DOHH2 (cell line): ENCODE data around the gene FLII.

Experiments used
- EZH2phosphoT487 ChIP-seq: fragments of 200-600 bp; sonication (generic); IDR thresholded peaks from 2 replicates; pipeline ENCODE4 v1.6.1; 2017; ENCODE audit warnings: borderline replicate concordance, mild to moderate bottlenecking, antibody characterized with exemption, low read length, moderate library complexity, mixed read lengths
- TF ChIP-seq, protein P1 (sequence below): fragments of 200-600 bp; sonication (generic); IDR thresholded peaks from one replicate; pipeline ENCODE4 v1.5.1; 2014; ENCODE audit warnings: antibody characterized with exemption, mild to moderate bottlenecking, low read depth, low read length; ENCODE audit not compliant: poor library complexity, severe bottlenecking

DNA sequence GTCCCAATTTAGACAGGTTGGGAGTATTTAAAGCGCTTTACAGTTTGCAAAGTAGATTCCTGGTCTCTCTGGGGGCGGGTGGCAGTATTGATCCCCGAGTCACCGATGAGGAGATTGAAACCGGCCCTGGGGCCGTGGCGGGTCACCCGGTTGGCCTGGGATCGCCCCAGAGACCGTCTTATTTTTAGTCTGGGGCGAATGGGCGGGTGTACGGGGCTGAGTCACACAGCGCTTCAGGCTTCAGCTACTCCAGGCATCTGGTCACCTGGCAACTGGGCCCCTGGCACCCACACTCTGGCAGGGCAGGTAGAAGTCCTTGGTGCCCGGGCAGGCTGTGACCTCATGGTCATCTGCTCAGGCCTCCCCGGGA lies 2.6 kb upstream of the FLII start:
- TF ChIP-seq, protein P1, sequence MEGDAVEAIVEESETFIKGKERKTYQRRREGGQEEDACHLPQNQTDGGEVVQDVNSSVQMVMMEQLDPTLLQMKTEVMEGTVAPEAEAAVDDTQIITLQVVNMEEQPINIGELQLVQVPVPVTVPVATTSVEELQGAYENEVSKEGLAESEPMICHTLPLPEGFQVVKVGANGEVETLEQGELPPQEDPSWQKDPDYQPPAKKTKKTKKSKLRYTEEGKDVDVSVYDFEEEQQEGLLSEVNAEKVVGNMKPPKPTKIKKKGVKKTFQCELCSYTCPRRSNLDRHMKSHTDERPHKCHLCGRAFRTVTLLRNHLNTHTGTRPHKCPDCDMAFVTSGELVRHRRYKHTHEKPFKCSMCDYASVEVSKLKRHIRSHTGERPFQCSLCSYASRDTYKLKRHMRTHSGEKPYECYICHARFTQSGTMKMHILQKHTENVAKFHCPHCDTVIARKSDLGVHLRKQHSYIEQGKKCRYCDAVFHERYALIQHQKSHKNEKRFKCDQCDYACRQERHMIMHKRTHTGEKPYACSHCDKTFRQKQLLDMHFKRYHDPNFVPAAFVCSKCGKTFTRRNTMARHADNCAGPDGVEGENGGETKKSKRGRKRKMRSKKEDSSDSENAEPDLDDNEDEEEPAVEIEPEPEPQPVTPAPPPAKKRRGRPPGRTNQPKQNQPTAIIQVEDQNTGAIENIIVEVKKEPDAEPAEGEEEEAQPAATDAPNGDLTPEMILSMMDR = no peak
- TF ChIP-seq EZH2phosphoT487 = no peak
